Mesothelial cell of epicardium (in vitro differentiated cells): ENCODE results near the gene LZTS2. TPM values are rescaled to one million over a fixed set of nuclear protein-coding genes. Genes with fewer than 3 reads are reported as not detected.

Source experiments
- DNase-seq, 2 experiments: peaks; one replicate each; pipeline ENCODE4 v3.0.0; 2021; ENCODE audit warnings: low spot score in 2 of 2; ENCODE audit not compliant: unreplicated experiment in 2 of 2
- H3K27ac Mint-ChIP-seq: 2 replicates; pipeline ENCODE4 v1.8.0; 2021; ENCODE audit warnings: mixed read lengths
- H3K27me3 Mint-ChIP-seq: 2 replicates; pipeline ENCODE4 v1.8.0; 2021; ENCODE audit warnings: low read depth, mixed read lengths
- H3K36me3 Mint-ChIP-seq: 2 replicates; pipeline ENCODE4 v1.8.0; 2021; ENCODE audit warnings: mixed read lengths
- H3K4me1 Mint-ChIP-seq: 2 replicates; pipeline ENCODE4 v1.8.0; 2021; ENCODE audit warnings: mixed read lengths
- H3K4me3 Mint-ChIP-seq: 2 replicates; pipeline ENCODE4 v1.8.0; 2021; ENCODE audit warnings: mild to moderate bottlenecking, moderate library complexity, mixed read lengths
- H3K9me3 Mint-ChIP-seq: 2 replicates; pipeline ENCODE4 v1.8.0; 2021; ENCODE audit warnings: mixed read lengths
- CTCF ChIP-seq: fragments of 200-600 bp; sonication (generic); IDR thresholded peaks from one replicate; pipeline ENCODE4 v1.5.0; 2021; ENCODE audit warnings: antibody characterized with exemption; ENCODE audit not compliant: unreplicated experiment
- total RNA-seq: library from RNA; stranded (reverse); gene quantifications from 3 replicates; pipeline ENCODE4 v1.2.1, GENCODE V29; 2021

LZTS2 gene
- total RNA-seq, 1 donor from 2014 or later, result 107 TPM

- Mint-ChIP-seq H3K36me3 (peaks cover 7% of the 10 kb centered on the region), H3K27me3 (no peaks in the 10 kb centered on the region), H3K4me3 (no peak overlapping the region), H3K27ac (no peak overlapping the region), H3K9me3 (no peaks in the 10 kb centered on the region), H3K4me1 (peaks cover 13% of the 10 kb centered on the region)
- no peak for TF ChIP-seq CTCF
- no peak for DNase-seq
These were observed 32.7 kb upstream of the LZTS2 start for GRCh38 chr10:100966887-100967286.

- Mint-ChIP-seq H3K4me1 (peaks cover 13% of the 10 kb centered on the region), H3K9me3 (no peaks in the 10 kb centered on the region), H3K27ac (no peak overlapping the region), H3K27me3 (no peaks in the 10 kb centered on the region), H3K4me3 (no peak overlapping the region), H3K36me3 (peaks cover 6% of the 10 kb centered on the region)
- no peak for TF ChIP-seq CTCF
- no peak for DNase-seq
These were observed 32.3 kb upstream of the LZTS2 start for GRCh38 chr10:100967332-100967731.

GRCh38 chr10:100968062-100968736 is 31.4 kb upstream of the LZTS2 start:
- no peak for TF ChIP-seq CTCF
- no peaks in the 10 kb centered on the region for H3K9me3 Mint-ChIP-seq
- no peak overlapping the region for H3K27ac Mint-ChIP-seq
- DNase-seq, result no peak
- H3K27me3 Mint-ChIP-seq, result no peaks in the 10 kb centered on the region
- peak overlapping the region; percentile 74 for H3K4me3 Mint-ChIP-seq
- no peaks in the 10 kb centered on the region for H3K36me3 Mint-ChIP-seq
- peaks cover 13% of the 10 kb centered on the region for H3K4me1 Mint-ChIP-seq

GRCh38 chr10:100968863-100969186 is 30.8 kb upstream of the LZTS2 start:
- Mint-ChIP-seq H3K27ac (no peak overlapping the region), H3K9me3 (no peaks in the 10 kb centered on the region), H3K36me3 (no peaks in the 10 kb centered on the region), H3K4me3 (peak overlapping the region; percentile 74), H3K27me3 (no peaks in the 10 kb centered on the region), H3K4me1 (peaks cover 13% of the 10 kb centered on the region)
- no peak for DNase-seq
- no peak for TF ChIP-seq CTCF

GRCh38 chr10:100969187-100970075 is 30.2 kb upstream of the LZTS2 start, which contains the start of gene SEMA4G:
SEMA4G (plus strand) TSS chr10:100969504; CDS start chr10:100972913, 3,409 bp downstream.
- Mint-ChIP-seq H3K27ac (no peak within 1 kb of the TSS), H3K4me1 (peaks cover 13% of the 10 kb centered on the region), H3K36me3 (no peaks in the 10 kb centered on the region), H3K27me3 (no peaks in the 10 kb centered on the region), H3K9me3 (no peaks in the 10 kb centered on the region), H3K4me3 (peak within 1 kb of the TSS; percentile 74)
- DNase-seq, result peak; percentile 48 to 68
- peak; percentile 72 for TF ChIP-seq CTCF
